ENCODE measurements around the gene RPN2.

The RPN2 gene

GRCh38 chr20:37238935-37239451 is 59.9 kb downstream of the RPN2 start:
- DNase-seq (ENCODE audit: extremely low read depth in 1 of 2, low read depth in 1 of 2): no peak

DNA sequence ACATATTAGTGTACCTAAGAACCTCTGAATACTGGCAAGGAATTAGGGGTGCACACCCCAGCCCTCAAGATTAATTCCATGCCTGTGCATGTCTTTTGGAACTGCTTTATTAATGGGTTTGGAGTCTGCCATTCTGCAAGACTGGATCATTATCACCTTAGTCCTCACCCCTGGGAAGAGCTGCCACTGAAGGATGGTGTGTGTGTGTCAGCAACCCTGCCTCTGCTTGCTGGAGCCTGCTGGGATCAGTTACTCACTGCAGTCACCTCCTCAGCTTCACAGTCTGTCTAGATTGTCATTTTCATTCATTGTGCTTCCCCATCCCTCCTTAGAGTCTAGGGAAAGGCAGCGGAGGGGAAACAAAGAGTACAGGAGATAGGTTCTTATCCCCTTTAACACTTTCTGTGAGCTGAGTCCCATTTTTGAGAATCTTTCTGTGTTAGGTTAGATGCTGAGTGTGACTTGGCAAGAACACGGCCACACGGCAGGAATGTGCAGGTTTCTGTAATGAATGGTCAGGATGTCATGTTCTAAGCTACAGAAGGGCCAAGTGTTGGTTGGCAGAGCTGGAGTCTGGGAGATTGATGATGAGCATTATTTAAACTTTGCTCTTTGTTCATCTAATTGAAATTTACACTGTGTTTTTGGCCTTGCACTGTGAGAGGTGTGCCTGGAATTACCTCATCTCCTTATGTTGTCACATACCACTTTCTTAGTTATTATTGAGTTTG is 61.4 kb downstream of the RPN2 start:
- DNase-seq (ENCODE audit: extremely low read depth in 1 of 2, low read depth in 1 of 2): no peak

GRCh38 chr20:37242503-37242902 is 63.4 kb downstream of the RPN2 start:
- no peak for DNase-seq (ENCODE audit: extremely low read depth in 1 of 2, low read depth in 1 of 2)

- no peak for DNase-seq (ENCODE audit: extremely low read depth in 1 of 2, low read depth in 1 of 2)
Observed at GRCh38 chr20:37243076-37243936, 64.2 kb downstream of the RPN2 start.

GRCh38 chr20:37243937-37244571 is 64.9 kb downstream of the RPN2 start:
- no peak for DNase-seq (ENCODE audit: extremely low read depth in 1 of 2, low read depth in 1 of 2)

- no peak for DNase-seq (ENCODE audit: extremely low read depth in 1 of 2, low read depth in 1 of 2)
Observed at GRCh38 chr20:37244572-37244957, 65.4 kb downstream of the RPN2 start.

- no peak for DNase-seq (ENCODE audit: extremely low read depth in 1 of 2, low read depth in 1 of 2)
Observed at GRCh38 chr20:37245216-37246150, 66.4 kb downstream of the RPN2 start.

GRCh38 chr20:37246736-37247135 is 67.6 kb downstream of the RPN2 start:
- DNase-seq (ENCODE audit: extremely low read depth in 1 of 2, low read depth in 1 of 2): no peak

GRCh38 chr20:37247547-37247946 is 68.4 kb downstream of the RPN2 start:
- DNase-seq (ENCODE audit: extremely low read depth in 1 of 2, low read depth in 1 of 2): no peak

- no peak for DNase-seq (ENCODE audit: extremely low read depth in 1 of 2, low read depth in 1 of 2)
Observed at GRCh38 chr20:37249304-37249703, 70.2 kb downstream of the RPN2 start.

DNA sequence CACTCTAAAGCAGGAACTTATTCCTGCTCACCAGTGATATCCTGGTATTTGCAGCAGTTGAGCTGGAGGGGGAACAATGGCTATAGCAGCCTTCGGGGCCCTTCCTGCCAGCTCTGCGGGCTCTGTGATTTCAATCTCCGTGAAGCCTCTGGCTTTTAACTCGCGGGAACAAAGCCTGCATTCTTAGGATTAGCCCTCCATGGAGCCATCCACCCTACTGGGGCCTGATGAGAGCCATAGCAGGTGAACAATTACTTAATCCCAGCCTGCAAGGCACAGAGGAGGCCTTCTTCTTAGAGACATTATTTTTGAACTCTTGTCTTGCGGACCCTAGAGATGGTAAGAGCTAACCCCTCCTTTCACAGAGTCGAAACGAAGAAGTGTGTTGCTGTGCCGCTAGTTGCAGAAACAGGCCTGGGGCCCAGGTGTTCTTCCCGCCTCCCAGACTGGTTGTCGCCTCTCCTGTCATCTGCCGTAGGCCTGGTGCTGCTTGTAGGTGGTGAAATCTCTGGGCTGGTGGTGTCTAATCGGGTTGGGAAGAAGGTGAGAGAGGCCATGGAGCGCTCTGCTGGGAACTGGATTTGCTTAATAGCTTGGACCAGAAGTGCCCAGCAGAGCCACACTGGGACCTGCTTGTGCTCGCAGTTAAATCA is 72.8 kb downstream of the RPN2 start:
- DNase-seq (ENCODE audit: extremely low read depth in 1 of 2, low read depth in 1 of 2): no peak

DNA sequence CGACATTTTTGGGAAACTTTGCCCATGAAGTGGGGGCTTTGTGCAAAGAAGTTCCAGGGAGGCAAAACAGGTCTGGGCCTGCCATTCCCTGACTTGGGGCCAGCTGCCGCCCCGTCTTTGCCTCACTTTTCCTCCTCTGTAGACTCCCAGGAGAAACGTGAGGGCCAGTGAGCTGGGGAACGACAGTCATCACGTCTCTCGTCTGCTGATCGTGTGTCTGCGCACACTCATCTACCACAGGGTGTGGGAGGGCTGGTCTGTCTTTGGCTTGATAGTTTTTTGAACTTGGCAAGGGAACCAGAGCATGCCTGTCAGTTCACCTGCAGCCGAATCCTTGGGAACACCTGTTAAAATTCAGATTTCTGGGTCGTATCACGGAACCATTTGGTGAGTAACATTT is 74.0 kb downstream of the RPN2 start:
- DNase-seq (ENCODE audit: extremely low read depth in 1 of 2, low read depth in 1 of 2): no peak

GRCh38 chr20:37254114-37254878 is 75.2 kb downstream of the RPN2 start:
- no peak for DNase-seq (ENCODE audit: extremely low read depth in 1 of 2, low read depth in 1 of 2)

DNA sequence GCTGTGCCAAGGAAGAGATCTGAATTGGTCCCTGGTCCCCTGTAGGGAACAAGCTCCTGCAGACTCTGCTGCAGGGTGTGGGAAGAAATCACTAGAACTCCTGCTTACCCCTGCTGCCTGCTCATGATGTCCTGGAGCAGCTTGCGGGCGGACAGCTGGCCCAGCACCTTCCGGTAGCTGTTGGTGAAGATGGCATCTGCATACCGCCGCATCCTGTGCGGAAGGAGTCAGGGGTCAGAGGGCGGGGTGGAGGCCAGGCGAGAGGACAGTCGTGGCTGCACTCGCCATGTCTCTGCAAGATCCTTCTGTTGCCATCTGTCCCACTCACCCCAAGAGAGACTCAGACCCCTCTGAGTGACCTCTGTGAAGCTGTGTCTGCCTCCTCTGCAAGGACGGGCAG is 77.2 kb downstream of the RPN2 start:
- no peak for DNase-seq (ENCODE audit: extremely low read depth in 1 of 2, low read depth in 1 of 2)

- DNase-seq (ENCODE audit: extremely low read depth in 1 of 2, low read depth in 1 of 2): no peak
Observed at GRCh38 chr20:37257530-37257929, 78.4 kb downstream of the RPN2 start.

DNA sequence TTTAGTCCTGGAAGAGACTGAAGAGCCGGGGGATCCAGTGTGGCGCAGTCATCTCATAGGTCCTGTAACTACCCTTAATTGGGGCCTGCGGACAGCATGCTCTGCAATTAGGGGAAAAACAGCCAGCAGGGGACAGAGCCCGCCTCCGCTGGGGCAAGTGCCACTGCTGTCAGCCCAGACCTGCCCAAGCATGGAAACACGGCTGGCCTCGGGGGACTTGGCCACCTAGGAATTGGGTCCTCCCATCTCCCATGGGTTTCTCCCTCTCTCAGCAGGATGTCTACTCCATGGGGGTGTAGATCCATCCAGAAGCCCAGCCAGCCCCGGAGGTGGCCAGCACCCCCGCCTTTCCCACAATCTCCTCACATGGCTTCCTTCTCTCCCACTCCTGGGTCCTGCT is 78.9 kb downstream of the RPN2 start:
- no peak for DNase-seq (ENCODE audit: extremely low read depth in 1 of 2, low read depth in 1 of 2)

- no peak for DNase-seq (ENCODE audit: extremely low read depth in 1 of 2, low read depth in 1 of 2)
Observed at GRCh38 chr20:37259031-37259430, 79.9 kb downstream of the RPN2 start.

DNA sequence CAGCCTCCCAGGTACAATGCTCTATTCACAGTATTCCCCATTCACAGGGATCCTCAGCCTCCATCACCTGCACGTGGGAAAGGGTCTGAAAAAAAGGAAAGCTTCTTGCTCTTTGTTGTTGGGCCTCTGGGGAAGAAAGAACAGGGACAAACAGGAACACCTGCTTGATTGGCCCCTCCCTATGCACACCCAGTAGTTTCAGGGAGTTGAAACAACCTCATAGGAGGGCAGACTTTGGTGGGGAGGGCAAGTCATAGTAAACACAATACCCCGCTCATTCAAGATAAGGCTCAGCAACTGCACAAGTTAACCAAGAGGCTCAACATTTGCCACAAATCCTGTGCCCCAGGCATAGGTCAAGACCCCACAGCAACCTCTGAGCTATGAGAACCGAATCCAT is 80.7 kb downstream of the RPN2 start:
- DNase-seq (ENCODE audit: extremely low read depth in 1 of 2, low read depth in 1 of 2): no peak

- no peak for DNase-seq (ENCODE audit: extremely low read depth in 1 of 2, low read depth in 1 of 2)
Observed at GRCh38 chr20:37260923-37261322, 81.8 kb downstream of the RPN2 start.
